ENCODE measurements around the gene ERICH6B.

- TF ChIP-seq CTCF (IDR thresholded peaks at IDR 0.05): no peak
- no peak for TF ChIP-seq POLR2A (IDR thresholded peaks at IDR 0.05)
Measured at GRCh38 chr13:45500492-45501174, 114.9 kb downstream of the ERICH6B start.

Measured in testis (tissue), 2 donors.